ENCODE results near the gene IDH3A.
A peak's percentile ranks its signal among the peaks of the same experiment; 100 is the strongest.

IDH3A gene

DNA sequence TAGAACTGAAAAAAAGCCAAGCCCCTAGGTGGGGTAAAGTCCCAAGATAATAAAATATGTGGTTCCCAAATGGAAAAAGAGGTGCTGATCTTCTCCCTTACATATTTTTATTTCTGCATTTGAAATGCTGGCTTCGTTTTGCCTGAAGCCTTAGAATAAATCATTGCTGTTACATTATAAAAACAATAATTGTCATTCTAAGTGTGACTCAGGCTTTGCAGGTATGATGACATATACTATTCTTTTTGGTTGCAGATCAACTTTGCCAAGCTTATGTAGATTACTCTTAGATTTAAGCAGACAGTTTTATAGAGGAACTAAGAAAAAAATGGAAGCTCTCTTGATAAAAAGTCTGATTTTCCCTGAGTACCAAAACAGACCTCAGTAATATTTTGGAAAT is 7.5 kb downstream of the IDH3A start:
- DNase-seq (ENCODE audit: insufficient read length, low spot score) = no peak
- no peak for FAIRE-seq
- TF ChIP-seq PAX5 (IDR thresholded peaks at IDR 0.05; ENCODE audit: insufficient read depth, low read length, severe bottlenecking) (no peak), TAF1 (IDR thresholded peaks at IDR 0.05; ENCODE audit: low read depth, low read length) (no peak)

DNA sequence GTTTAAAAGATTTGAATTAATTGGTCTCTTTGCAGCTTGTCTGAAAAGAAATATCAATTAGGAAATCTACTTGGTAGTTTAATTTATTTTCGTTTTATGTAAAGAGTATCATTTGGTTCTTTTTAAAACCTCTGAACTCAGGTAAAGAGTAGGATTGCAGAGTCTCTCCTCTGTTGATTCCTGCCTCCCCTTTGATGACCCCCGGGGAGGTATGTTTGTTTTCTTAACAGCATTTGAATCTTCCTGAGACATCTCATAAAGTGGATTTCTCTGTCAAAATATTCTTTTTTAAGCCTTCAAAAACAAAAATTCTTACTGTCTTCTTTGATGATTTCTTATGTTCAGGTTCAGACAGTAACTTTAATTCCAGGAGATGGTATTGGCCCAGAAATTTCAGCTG is 8.0 kb downstream of the IDH3A start:
- FAIRE-seq (no peak), DNase-seq (ENCODE audit: insufficient read length, low spot score) (no peak)
- no peak for TF ChIP-seq POU2F2 (IDR thresholded peaks at IDR 0.05; ENCODE audit: low read depth, low read length)
- no peak for TF ChIP-seq TAF1 (IDR thresholded peaks at IDR 0.05; ENCODE audit: low read depth, low read length)
- TF ChIP-seq POLR2AphosphoS5 (IDR thresholded peaks at IDR 0.05; ENCODE audit: low read depth, low read length) = no peak
- no peak for TF ChIP-seq POLR2A (IDR thresholded peaks at IDR 0.05; ENCODE audit: low read depth, low read length)
- no peak for TF ChIP-seq SPI1 (IDR thresholded peaks at IDR 0.05; ENCODE audit: low read depth, low read length)
- no peak for TF ChIP-seq PAX5 (IDR thresholded peaks at IDR 0.05; ENCODE audit: insufficient read depth, low read length, severe bottlenecking)

DNA sequence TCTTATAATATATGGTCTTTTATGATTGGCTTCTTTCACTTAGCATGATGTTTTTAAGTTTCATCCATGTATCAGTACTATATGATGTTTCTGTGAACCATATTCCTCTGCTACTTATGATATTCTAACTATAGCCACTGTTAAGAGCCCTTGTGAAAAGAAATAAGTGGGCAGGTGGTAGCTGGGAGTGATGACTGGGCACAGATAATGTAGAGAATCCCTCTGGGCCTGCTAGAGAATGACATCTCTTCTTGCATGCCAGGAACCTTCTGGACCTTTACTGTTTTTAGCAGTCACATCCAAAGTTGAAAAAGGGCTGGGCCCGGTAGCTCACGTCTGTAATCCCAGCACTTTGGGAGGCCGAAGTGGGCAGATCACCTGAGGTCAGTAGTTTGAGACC is 10.2 kb downstream of the IDH3A start:
- FAIRE-seq (no peak), DNase-seq (ENCODE audit: insufficient read length, low spot score) (no peak)
- TF ChIP-seq POU2F2 (IDR thresholded peaks at IDR 0.05; ENCODE audit: low read depth, low read length) (no peak), TAF1 (IDR thresholded peaks at IDR 0.05; ENCODE audit: low read depth, low read length) (no peak), POLR2AphosphoS5 (IDR thresholded peaks at IDR 0.05; ENCODE audit: low read depth, low read length) (no peak), PAX5 (IDR thresholded peaks at IDR 0.05; ENCODE audit: insufficient read depth, low read length, severe bottlenecking) (no peak)

DNA sequence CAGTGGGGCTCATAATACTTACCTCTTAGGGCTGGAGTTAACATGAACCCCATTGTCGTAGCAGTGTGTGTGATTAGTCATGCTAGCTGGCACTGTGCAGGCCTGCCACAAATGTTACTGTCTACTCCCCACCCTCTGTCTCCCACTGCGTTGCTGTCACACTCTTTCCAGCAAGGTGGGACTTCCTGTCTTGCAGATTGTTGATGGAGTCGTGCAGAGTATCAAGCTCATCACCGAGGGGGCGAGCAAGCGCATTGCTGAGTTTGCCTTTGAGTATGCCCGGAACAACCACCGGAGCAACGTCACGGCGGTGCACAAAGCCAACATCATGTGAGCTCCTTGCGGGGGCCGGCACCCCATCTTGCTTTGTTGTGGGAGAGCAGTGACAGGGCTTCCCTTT is 12.9 kb downstream of the IDH3A start:
- DNase-seq (ENCODE audit: insufficient read length, low spot score) (no peak), FAIRE-seq (no peak)
- TF ChIP-seq TAF1 (IDR thresholded peaks at IDR 0.05; ENCODE audit: low read depth, low read length) = no peak
- TF ChIP-seq PAX5 (IDR thresholded peaks at IDR 0.05; ENCODE audit: insufficient read depth, low read length, severe bottlenecking) = no peak
- TF ChIP-seq POLR2A (IDR thresholded peaks at IDR 0.05; ENCODE audit: low read depth, low read length) = no peak
- TF ChIP-seq SPI1 (IDR thresholded peaks at IDR 0.05; ENCODE audit: low read depth, low read length) = no peak
- TF ChIP-seq POU2F2 (IDR thresholded peaks at IDR 0.05; ENCODE audit: low read depth, low read length) = no peak
- TF ChIP-seq POLR2AphosphoS5 (IDR thresholded peaks at IDR 0.05; ENCODE audit: low read depth, low read length) = no peak

DNA sequence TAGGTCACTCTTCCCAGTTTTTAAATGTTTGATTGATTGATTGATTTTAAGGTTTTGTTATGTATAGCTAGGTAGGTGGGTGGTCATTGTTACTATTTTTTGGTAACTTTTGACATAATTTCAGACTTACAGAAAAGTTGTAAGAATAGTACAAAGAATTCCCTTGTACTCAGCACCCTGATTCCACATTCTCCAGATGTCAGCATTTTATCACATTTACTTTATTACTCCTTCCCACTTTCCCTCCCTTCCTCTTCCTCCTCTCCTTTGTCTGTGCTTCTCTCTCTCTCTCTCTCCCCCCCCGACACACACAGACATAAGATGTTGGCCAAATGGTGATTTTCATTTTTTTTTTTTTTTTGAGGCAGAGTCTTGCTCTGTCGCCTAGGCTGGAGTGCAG is 14.8 kb downstream of the IDH3A start:
- TF ChIP-seq POLR2AphosphoS5 (IDR thresholded peaks at IDR 0.05; ENCODE audit: low read depth, low read length) (no peak), POLR2A (IDR thresholded peaks at IDR 0.05; ENCODE audit: low read depth, low read length) (no peak), SPI1 (IDR thresholded peaks at IDR 0.05; ENCODE audit: low read depth, low read length) (no peak), TAF1 (IDR thresholded peaks at IDR 0.05; ENCODE audit: low read depth, low read length) (no peak), PAX5 (IDR thresholded peaks at IDR 0.05; ENCODE audit: insufficient read depth, low read length, severe bottlenecking) (no peak), POU2F2 (IDR thresholded peaks at IDR 0.05; ENCODE audit: low read depth, low read length) (no peak)
- FAIRE-seq = no peak

DNA sequence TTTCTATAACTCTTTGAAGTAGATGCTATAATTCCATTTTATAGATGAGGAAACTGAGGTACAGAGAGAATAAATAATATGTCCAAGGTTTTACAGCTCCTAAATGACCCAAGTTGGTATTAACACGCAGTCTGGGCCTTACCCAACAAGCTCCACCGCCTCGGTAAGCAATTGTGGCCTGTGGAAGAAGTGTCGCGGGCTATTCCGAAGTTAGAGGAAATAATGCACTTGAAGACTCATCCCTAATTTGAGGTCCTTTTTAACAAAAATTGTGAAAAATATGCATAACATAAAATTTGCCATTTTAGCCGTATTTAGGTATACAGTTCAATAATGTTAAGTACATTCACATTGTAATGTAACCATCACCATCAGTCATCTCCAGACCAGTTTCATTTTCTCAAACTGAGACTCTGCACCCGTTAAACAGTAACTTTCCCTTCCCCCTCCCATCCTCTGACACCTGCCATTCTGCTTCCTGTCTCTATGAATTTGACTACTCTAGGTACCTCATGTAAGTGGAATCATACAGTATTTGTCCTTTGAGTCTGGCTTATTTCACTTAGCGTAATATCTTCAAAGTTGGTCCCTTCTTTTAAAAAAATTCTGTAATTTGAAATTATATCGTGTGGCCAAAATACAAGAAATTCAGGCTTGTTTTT is 18.2 kb downstream of the IDH3A start:
- TF ChIP-seq POLR2AphosphoS5 (IDR thresholded peaks at IDR 0.05; ENCODE audit: low read depth, low read length) (no peak), SPI1 (IDR thresholded peaks at IDR 0.05; ENCODE audit: low read depth, low read length) (no peak), TAF1 (IDR thresholded peaks at IDR 0.05; ENCODE audit: low read depth, low read length) (no peak), PAX5 (IDR thresholded peaks at IDR 0.05; ENCODE audit: insufficient read depth, low read length, severe bottlenecking) (no peak), POU2F2 (IDR thresholded peaks at IDR 0.05; ENCODE audit: low read depth, low read length) (0 out of 2 replicates have a peak, but pooled peaks have one; percentile 25), POLR2A (IDR thresholded peaks at IDR 0.05; ENCODE audit: low read depth, low read length) (no peak)
- FAIRE-seq (peak; percentile 93), DNase-seq (ENCODE audit: insufficient read length, low spot score) (no peak)

More for the DNA sequence above, 14.8 kb downstream of the IDH3A start:
- DNase-seq (ENCODE audit: insufficient read length, low spot score) = no peak

DNA sequence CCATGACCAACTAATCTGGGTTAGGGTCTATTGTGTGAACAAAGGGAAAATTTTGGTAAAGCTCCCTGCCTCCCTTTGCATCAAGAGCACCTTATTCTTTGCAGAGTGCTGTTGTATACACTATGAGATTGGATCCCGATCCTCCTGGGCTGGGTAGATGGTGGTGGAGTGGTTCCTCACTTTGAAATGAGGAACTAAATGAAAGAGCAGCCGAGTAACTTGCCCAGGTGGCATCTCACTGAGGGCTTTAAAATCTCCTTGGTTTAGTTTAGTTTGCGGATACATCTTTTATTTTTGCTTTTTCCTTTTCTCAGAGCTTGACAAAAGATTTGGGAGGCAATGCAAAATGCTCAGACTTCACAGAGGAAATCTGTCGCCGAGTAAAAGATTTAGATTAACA is 19.4 kb downstream of the IDH3A start:
- DNase-seq (ENCODE audit: insufficient read length, low spot score) = no peak
- no peak for TF ChIP-seq POLR2AphosphoS5 (IDR thresholded peaks at IDR 0.05; ENCODE audit: low read depth, low read length)
- TF ChIP-seq PAX5 (IDR thresholded peaks at IDR 0.05; ENCODE audit: insufficient read depth, low read length, severe bottlenecking) = no peak
- TF ChIP-seq SPI1 (IDR thresholded peaks at IDR 0.05; ENCODE audit: low read depth, low read length) = 0 out of 2 replicates have a peak, but pooled peaks have one; percentile 5
- no peak for FAIRE-seq

DNA sequence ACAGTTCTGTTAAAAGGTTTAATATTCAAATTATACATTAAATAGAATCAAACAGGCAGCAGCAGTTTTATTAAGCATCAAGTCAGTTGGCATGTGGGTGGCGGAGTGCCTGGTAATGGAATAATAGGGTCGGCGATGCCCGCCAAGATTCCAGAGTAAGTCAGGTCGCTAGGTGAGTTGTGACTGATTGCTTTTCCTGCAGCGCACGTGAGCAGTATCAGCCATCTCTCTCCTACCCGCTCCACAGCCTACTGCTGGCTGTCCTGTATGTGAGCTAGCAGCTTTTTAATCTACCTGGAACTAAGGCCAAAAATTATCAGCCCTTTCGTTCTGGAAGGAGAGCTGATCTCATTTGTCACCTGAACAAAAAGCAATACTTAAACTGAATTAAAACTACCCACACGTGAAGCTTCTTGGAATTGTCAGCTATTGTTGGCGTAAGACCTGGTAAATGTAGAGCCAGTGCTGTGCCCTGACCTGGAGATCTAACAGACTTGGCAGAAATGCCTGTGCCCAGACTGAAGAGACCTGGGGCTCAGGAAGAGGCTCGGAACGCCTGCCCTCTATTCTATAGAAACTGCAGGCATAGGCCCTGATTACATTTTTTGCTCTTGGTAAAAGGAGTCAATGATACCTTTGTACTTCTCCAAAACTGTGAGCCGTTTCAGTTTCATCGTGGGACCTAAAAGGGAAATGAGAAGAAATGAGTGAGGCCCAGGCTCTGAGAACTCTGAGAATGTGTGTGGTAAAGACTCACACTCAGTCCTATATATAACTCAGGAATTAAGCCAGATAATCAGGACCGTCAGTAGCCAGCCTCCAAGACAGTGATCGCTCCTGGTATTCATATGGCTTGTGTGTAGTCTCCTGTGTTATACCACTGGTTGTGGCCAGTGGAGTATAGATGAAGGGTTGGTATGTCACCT is 21.9 kb downstream of the IDH3A start:
- peak; percentile 79 for FAIRE-seq
- TF ChIP-seq SPI1 (IDR thresholded peaks at IDR 0.05; ENCODE audit: low read depth, low read length) = peak; percentile 94
- no peak for TF ChIP-seq POLR2AphosphoS5 (IDR thresholded peaks at IDR 0.05; ENCODE audit: low read depth, low read length)
- no peak for DNase-seq (ENCODE audit: insufficient read length, low spot score)

DNA sequence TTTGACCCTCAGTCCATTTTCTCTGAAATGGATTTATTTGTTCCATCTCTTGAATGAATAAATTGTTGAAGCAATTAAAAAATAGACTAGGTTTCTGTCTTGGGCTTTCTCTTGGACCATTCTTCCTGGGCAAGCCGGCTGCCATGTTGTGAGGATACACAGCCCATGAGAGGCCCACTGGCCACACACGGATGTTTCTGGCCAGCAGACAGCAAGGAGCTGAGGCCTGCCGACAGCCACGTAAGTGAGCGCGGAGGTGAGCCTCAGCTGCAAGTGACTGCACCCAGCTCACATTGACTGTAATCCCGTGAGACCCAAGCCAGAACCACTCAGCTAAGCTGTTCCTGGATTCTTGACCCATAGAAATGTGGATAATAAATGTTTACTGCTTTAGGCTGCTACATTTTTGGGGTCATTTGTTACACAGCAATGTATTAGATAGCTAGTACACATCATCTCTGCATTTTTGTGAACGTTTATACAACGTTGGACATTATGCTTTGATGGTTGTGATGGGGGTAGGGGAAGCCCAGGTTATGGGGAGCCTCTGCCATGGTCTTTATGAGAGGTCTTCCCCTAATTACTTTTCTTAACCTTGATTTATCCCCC is 22.8 kb downstream of the IDH3A start:
- no peak for DNase-seq (ENCODE audit: insufficient read length, low spot score)
- peak; percentile 61 for FAIRE-seq
- TF ChIP-seq SPI1 (IDR thresholded peaks at IDR 0.05; ENCODE audit: low read depth, low read length) (no peak), POLR2AphosphoS5 (IDR thresholded peaks at IDR 0.05; ENCODE audit: low read depth, low read length) (no peak), TAF1 (IDR thresholded peaks at IDR 0.05; ENCODE audit: low read depth, low read length) (no peak), PAX5 (IDR thresholded peaks at IDR 0.05; ENCODE audit: insufficient read depth, low read length, severe bottlenecking) (no peak), POLR2A (IDR thresholded peaks at IDR 0.05; ENCODE audit: low read depth, low read length) (no peak), POU2F2 (IDR thresholded peaks at IDR 0.05; ENCODE audit: low read depth, low read length) (no peak)
